Sigmoid colon (tissue), 7 donors: Measurements from ENCODE around the gene KDM4F. TPM values are rescaled to one million over a fixed set of nuclear protein-coding genes. Genes with fewer than 3 reads are reported as not detected.

Experiments
- DNase-seq: peaks from one replicate; pipeline ENCODE4 v3.0.0-alpha.2; 2019
- H3K27ac ChIP-seq, 4 donors: fragments of 200-600 bp; sonication (generic); one replicate each; pipeline ENCODE4 v1.5.1; 2016 to 2019; ENCODE audit warnings: mild to moderate bottlenecking in 1 of 4
- H3K27me3 ChIP-seq, 3 donors: fragments of 200-600 bp; sonication (generic); one replicate each; pipeline ENCODE4 v1.5.1; 2019; ENCODE audit warnings: mild to moderate bottlenecking in 1 of 3
- H3K36me3 ChIP-seq, 4 donors: fragments of 200-600 bp; sonication (generic); one replicate each; pipeline ENCODE4 v1.5.1; 2016 to 2019
- H3K4me1 ChIP-seq, 4 donors: fragments of 200-600 bp; sonication (generic); one replicate each; pipeline ENCODE4 v1.5.1; 2017 to 2019
- H3K4me3 ChIP-seq, 4 donors: fragments of 200-600 bp; sonication (generic); one replicate each; pipeline ENCODE4 v1.5.1; 2017 to 2019; ENCODE audit warnings: mild to moderate bottlenecking in 2 of 4, moderate library complexity in 1 of 4
- H3K9me3 ChIP-seq, 4 donors: fragments of 200-600 bp in 3 of 4; sonication (generic) in 3 of 4; one replicate each; pipeline versions ENCODE4 v1.5.1 to v1.6.1; 2013 to 2019
- EP300 ChIP-seq, 4 donors: sonication (generic); formaldehyde crosslinking; IDR thresholded peaks; one replicate each; pipeline ENCODE4 v1.6.1; 2017; ENCODE audit warnings: antibody characterized with exemption in 4 of 4
- POLR2A ChIP-seq, 2 donors: fragments of 450-650 bp; IDR thresholded peaks; one replicate each; pipeline ENCODE4 v1.6.1; 2016; ENCODE audit warnings: antibody characterized with exemption in 2 of 2, mild to moderate bottlenecking in 2 of 2, moderate library complexity in 2 of 2
- POLR2AphosphoS5 ChIP-seq, 4 donors: sonication (generic); formaldehyde crosslinking; IDR thresholded peaks; one replicate each; pipeline ENCODE4 v1.6.1; 2017; ENCODE audit warnings: antibody characterized with exemption in 4 of 4
- WGBS, 2 donors: extraction: QIAGEN DNeasy Blood & Tissue Kit; methylation state at CpG; one replicate each; pipeline ENCODE4 v1.1.7; 2013; 5-methylcytosine and 5-hydroxymethylcytosine counted together
- intact Hi-C: fragments of 100-400 bp; cut with DNase I; formaldehyde crosslinking; loops from one replicate; pipeline ENCODE4 v1.15.1; 2023
- polyA plus RNA-seq, 3 donors: library from polyadenylated mRNA; stranded (reverse); fragments of 200-250 nt; gene quantifications; one replicate each; pipeline ENCODE4 v1.2.3, GENCODE V29; 2013
- total RNA-seq, 4 donors: library from RNA; depleted of rRNA; stranded (reverse); fragments of >200 nt; gene quantifications; one replicate each; pipeline ENCODE4 v1.1.0, GENCODE V29; 2016
- TF ChIP-seq, protein P1 (sequence below), 4 experiments: fragments of 450-650 bp in 3 of 4; fragments of 200-600 bp in 1 of 4; IDR thresholded peaks; one replicate each; pipeline ENCODE4 v1.5.1; 2016 to 2019; ENCODE audit warnings: antibody characterized with exemption in 4 of 4, mild to moderate bottlenecking in 3 of 4, moderate library complexity in 2 of 4
- donor health status: healthy with polysubstance abuse.
- donor health status: Bipolar disorder and iron deficiency.
- donor health status: healthy.

KDM4F gene
- total and polyA plus RNA-seq, 7 donors: not detected

DNA sequence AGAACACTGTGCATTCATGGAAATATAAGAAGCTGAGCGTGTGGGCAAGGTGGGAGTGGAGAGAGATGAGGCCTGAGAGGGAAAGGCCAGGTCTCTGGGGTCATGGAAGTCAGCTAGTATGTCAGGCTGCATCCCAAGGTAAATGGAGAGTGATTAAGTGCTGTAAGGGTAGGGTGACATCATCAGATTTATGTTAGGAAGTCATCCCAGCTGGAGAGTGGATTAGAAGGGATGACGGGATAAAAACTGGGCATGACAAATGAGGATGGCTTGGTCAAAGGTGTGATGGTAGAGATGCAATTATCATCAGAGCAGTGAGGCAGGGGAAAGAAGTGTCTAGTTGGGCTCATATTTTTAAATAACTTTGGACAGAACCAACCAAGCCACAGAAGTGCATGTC, 36.9 kb downstream of the KDM4F start:
- Histone ChIP-seq H3K27ac (no peak overlapping the region), H3K4me1 (peaks cover 0 to 13% (median 10%) of the 10 kb centered on the region in 4 donors), H3K27me3 (no peaks in the 10 kb centered on the region), H3K4me3 (no peak overlapping the region), H3K9me3 (no peaks in the 10 kb centered on the region), H3K36me3 (no peaks in the 10 kb centered on the region)
- no peak for DNase-seq
- intact Hi-C loops: no loop called here
- WGBS, 2 donors: 92 to 94% methylated on average over 2 of the region's 2 CpGs
- TF ChIP-seq, protein P1, sequence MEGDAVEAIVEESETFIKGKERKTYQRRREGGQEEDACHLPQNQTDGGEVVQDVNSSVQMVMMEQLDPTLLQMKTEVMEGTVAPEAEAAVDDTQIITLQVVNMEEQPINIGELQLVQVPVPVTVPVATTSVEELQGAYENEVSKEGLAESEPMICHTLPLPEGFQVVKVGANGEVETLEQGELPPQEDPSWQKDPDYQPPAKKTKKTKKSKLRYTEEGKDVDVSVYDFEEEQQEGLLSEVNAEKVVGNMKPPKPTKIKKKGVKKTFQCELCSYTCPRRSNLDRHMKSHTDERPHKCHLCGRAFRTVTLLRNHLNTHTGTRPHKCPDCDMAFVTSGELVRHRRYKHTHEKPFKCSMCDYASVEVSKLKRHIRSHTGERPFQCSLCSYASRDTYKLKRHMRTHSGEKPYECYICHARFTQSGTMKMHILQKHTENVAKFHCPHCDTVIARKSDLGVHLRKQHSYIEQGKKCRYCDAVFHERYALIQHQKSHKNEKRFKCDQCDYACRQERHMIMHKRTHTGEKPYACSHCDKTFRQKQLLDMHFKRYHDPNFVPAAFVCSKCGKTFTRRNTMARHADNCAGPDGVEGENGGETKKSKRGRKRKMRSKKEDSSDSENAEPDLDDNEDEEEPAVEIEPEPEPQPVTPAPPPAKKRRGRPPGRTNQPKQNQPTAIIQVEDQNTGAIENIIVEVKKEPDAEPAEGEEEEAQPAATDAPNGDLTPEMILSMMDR (IDR thresholded peaks at IDR 0.05): no peak
- TF ChIP-seq POLR2A (IDR thresholded peaks at IDR 0.05) (no peak), EP300 (IDR thresholded peaks at IDR 0.05) (no peak), POLR2AphosphoS5 (IDR thresholded peaks at IDR 0.05) (no peak)

- H3K27ac ChIP-seq: no peak overlapping the region
- 98 to 100% methylated on average over 1 of the region's 1 CpG for WGBS, 2 donors
- H3K4me1 ChIP-seq: peaks cover 0 to 13% (median 10%) of the 10 kb centered on the region in 4 donors
- H3K9me3 ChIP-seq: no peaks in the 10 kb centered on the region
- DNase-seq: no peak
- intact Hi-C loops: no loop called here
- no peak overlapping the region for H3K4me3 ChIP-seq
- H3K27me3 ChIP-seq: no peaks in the 10 kb centered on the region
- no peaks in the 10 kb centered on the region for H3K36me3 ChIP-seq
- TF ChIP-seq POLR2A (IDR thresholded peaks at IDR 0.05) (no peak), EP300 (IDR thresholded peaks at IDR 0.05) (no peak), POLR2AphosphoS5 (IDR thresholded peaks at IDR 0.05) (no peak)
- TF ChIP-seq, protein P1 (IDR thresholded peaks at IDR 0.05): no peak
Observed at GRCh38 chr11:95086836-95087570, 37.8 kb downstream of the KDM4F start.

DNA sequence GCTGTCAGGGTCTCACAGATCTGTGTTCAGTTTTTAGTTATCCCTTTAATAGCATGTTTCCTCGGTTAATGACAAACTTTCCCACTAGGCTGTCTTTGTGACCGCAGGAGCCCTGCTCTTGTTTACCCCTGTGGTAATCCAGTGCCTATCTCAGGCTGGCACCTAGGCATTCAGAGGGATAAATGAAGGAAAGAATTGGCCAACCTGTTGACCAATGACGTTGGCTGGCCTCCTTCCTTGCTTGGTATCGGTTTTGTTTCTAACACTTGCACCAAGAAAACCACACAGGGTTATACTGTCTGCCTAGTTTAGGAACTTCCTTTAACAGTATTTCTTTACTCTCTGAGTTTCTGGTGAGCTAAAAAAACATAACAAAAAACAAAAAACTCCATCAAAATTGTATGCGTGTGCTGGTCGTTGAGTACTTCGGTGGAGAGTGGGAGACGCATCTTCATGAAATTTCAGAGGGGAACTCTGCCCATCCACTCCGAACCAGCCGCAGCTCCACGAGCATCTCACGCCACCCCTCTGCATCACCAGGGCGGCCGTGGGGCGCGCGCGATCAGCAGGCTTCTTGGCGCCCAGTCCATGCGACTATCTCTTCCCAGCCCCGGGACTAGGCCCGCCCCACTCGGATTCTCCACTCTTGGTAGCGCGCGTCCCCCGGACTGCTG, 39.9 kb downstream of the KDM4F start:
- intact Hi-C loops: loop anchor here (1.0 kb wide), 1 partner anchor 21 kb away; no protein-coding TSS in a partner anchor
- WGBS, 2 donors: 8 to 21% methylated on average over 27 of the region's 27 CpGs
- peak in 1 of 2 donors; percentile 32 for TF ChIP-seq POLR2A (IDR thresholded peaks at IDR 0.05)
- TF ChIP-seq EP300 (IDR thresholded peaks at IDR 0.05): no peak

DNA sequence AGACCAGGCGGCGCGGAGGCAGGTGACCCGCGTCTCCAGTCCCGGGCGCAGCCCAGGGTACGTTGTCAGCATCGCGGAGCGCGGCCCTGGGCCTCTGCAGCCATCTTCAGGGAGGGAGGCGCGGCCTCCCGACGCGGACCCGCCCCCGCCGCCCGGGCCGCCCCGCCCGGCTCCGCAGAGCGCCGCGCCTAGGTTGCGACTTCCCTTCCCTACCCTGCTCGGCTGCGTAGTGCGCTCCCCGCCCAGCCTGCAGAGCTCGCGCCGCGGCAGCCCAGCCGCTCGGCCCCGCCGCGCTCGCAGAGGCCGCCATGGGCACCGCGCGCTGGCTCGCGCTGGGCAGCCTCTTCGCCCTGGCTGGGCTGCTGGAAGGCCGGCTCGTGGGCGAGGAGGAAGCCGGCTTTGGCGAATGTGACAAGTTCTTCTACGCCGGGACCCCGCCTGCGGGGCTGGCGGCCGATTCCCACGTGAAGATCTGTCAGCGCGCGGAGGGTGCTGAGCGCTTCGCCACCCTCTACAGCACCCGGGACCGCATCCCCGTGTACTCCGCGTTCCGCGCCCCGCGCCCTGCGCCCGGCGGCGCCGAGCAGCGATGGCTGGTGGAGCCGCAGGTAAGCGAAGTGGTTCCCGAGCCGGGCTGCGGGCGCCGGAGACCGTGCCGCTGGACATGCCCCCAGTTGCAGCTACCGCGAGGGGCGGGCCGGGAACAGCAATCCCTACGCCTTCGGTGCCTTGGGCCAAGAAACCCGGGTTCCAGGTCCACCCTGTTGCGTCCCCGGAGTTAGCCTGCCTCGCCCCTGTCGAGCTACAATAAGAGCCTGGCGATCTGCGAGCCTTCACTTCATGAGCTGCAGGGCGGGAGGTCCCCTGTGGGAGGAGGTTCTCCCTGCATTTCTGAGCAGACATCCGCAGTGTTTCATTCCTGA, 40.7 kb downstream of the KDM4F start, which contains the start of gene ENDOD1:
Gene ENDOD1, plus strand, starts transcription at position 227 of the 923 bp plus-strand sequence. Its CDS starts 82 bp downstream, at position 309.
- intact Hi-C loops: loop anchor here (1.0 to 2.0 kb wide), 2 partner anchors 22 to 61 kb away; no protein-coding TSS in a partner anchor
- Histone ChIP-seq H3K36me3 (no peaks in the 10 kb centered on the region), H3K27ac (peak within 1 kb of the TSS; percentile 85 to 97 (median 92)), H3K4me1 (peaks cover 0 to 19% (median 11%) of the 10 kb centered on the region in 4 donors), H3K9me3 (no peaks in the 10 kb centered on the region), H3K27me3 (no peaks in the 10 kb centered on the region), H3K4me3 (peak within 1 kb of the TSS; percentile 64 to 99 (median 78))
- WGBS, 2 donors: 0% methylated on average over 106 of the region's 106 CpGs
- peak; percentile 88 for DNase-seq
- TF ChIP-seq POLR2A (IDR thresholded peaks at IDR 0.05) (peak in 1 of 2 donors; percentile 30), EP300 (IDR thresholded peaks at IDR 0.05) (no peak), POLR2AphosphoS5 (IDR thresholded peaks at IDR 0.05) (peak; percentile 61 to 82 (median 77))
- TF ChIP-seq, protein P1 (IDR thresholded peaks at IDR 0.05): no peak

More for the DNA sequence above, 39.9 kb downstream of the KDM4F start:
- no peaks in the 10 kb centered on the region for H3K27me3 ChIP-seq
- DNase-seq: no peak
- H3K4me1 ChIP-seq: peaks cover 0 to 19% (median 11%) of the 10 kb centered on the region in 4 donors
- no peaks in the 10 kb centered on the region for H3K36me3 ChIP-seq
- H3K27ac ChIP-seq: peak overlapping the region; percentile 85 to 97 (median 92)
- peak overlapping the region; percentile 45 to 99 (median 72) for H3K4me3 ChIP-seq
- no peaks in the 10 kb centered on the region for H3K9me3 ChIP-seq
